HG02678 (cell line): Measurements from ENCODE around the gene CRIP2.

Experiments
- ATAC-seq: cut with Tn5 transposase; IDR thresholded peaks from one replicate; pipeline ENCODE4 v1.9.1; 2021; ENCODE audit warnings: mild to moderate bottlenecking, moderate library complexity; ENCODE audit not compliant: unreplicated experiment

Gene CRIP2

DNA sequence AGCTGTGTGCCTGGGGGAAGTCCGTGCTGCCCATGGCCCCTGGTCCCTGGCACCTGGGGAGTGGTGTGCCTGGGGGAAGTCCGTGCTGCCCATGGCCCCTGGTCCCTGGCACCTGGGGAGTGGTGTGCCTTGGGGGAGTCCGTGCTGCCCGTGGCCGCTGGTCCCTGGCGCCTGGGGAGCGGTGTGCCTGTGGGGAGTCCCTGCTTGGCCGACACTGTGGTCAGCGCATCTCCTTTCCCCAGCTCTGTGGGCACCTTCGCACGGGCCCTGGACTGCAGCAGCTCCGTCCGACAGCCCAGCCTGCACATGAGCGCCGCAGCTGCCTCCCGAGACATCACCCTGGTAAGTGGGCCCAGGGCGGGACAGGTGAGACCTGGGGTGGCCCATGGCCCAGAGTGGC lies 14.5 kb upstream of the CRIP2 start:
- no peak for ATAC-seq

DNA sequence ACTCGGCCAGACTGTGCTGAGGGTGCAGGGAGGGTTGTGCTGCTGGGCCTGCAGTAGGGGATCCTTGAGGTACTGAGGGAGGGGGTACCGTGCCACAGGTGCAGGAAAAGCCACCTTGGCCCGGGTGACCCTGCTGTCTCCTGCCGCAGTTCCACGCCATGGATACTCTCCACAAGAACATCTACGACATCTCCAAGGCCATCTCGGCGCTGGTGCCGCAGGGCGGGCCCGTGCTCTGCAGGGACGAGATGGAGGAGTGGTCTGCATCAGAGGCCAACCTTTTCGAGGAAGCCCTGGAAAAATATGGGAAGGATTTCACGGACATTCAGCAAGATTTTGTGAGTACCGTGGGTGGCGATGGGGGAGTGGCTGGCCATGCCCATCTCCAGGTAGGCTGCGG lies 14.0 kb upstream of the CRIP2 start:
- no peak for ATAC-seq

DNA sequence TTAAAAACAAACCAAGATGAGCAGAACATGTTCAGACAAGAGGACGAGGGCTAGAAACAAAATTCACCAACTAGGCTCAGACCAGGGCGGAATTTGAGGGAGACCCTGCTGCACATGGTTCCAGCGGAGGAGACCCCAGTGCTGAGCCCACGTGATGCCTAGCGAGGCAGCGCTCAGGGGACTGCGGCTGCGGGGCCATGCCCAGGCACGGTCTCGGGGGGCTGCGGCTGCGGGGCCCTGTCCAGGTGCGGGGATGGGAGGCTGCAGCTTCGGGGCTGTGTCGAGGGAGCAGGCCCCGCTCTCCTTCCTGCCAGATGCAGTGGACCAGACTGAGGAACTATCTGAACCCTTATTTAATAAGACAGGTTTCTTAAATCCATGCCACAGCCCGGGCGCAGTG lies 12.7 kb upstream of the CRIP2 start:
- no peak for ATAC-seq

DNA sequence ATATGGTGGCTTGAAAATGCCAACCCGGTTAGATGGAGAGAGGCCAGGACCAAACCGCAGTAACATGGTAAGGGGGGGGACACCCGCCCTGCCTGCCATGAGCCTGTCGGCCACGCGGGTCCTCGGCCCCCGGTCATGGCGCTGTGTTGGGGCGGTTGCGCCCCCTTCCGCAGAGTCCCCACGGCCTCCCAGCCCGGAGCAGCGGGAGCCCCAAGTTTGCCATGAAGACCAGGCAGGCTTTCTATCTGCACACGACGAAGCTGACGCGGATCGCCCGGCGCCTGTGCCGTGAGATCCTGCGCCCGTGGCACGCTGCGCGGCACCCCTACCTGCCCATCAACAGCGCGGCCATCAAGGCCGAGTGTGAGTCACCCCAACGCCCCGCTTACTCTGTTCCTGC lies 10.1 kb upstream of the CRIP2 start:
- ATAC-seq: no peak

DNA sequence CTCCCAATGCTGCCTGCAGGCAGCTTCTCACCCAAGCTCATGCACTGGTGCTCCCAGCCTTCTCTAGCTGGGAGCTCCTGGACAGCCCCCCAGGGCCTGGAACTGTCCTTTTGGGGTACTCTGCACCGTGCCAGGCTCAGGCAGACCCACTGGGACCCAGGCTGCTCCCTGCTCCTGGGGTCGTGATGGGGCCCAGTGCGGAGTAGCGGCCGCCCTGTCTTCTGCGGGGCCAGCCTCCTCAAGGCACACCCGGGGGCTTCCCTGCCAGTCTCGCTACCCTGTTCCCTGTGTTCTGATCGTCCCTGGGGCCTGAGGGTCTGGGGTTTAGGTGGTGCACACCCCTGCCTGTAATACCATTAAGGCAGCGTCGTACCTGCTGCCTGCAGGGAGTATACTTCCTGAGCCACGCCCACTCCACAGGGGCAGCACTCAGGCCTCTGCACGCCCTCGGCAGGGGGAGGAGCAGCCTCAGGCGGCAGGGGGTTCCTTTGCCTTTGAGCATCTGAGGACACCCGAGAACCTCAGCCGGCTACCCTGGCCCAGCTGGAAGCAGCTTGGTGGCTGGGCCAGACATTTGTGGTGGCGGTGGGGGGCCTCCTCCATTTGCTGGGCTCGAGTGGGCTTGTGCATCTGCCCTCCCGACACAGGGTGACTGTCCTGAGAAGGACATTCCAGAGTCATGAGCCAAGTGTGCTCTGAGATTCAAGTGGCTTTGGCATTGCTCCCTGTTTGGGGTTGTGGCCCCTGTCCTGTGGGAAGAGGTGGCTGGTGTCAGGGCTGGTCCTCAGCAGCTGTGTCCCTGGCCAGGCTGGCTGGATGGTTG lies 9.2 kb upstream of the CRIP2 start:
- ATAC-seq: no peak

DNA sequence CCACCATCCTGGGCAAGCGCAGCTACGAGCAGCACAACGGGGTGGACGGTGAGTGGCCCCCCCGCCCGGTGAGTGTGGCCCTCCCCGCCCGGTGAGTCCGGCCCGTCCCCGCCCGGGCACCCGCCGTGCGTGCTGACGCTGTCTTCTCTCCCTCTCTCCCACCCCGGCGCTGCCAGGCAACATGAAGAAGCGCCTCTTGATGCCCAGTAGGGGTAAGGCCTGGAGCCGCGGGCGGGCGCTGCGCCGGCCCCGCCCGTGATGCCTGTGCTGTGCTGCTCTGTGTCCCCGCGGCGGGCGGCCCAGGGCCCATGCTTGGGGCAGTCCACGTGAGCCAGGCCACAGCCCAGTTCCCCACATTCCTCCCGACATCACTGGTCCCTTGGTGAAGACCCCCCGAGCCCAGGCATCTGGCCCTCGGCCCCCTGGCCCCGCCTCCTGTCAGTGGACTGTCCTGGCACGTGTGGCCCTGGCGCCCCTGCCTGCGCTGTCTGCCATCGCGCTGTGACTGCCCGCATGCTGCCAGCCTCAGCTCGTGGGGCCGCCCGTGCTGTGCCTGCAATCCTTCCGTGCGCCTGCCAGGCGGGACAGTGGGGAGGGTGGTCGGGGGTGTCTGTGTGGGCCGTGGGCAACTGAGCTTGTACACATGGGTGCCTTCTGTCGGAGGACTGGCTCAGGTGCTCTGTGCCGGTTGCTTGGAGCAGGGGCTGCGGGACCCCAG lies 7.9 kb upstream of the CRIP2 start:
- ATAC-seq: no peak

DNA sequence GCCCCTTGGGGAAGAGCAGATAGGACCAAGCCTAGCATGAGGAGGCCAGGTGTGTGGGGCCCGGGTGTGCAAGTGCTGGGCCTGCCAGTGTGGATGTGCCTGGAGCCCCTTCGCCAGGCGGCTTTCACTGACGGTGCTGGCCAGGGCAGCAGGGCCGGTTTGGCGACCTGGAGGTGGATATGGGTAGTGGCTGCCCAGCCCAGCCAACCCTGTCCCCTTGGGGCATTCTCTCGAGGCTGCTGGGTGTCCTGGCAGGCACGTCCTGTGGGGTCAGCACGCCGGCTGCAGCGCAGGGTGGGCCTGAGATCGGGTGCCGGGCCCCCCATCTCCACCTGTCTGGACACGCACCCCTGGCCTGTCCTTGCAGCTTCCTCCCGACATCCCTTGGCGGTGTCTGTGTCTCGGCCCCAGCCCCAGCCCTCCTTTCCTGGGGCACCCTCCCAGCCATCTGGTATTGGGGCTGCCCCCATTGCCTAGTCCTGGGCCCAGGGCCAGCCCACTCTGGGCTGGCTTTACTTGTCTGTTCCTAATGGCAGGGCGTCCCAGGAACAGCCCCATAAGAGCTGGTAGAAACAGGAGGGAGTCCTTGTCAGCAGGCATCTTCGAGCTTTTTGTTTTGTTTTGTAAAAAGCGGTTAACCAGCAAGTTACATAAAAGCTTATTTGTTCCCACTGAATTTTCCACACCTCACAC lies 7.2 kb upstream of the CRIP2 start:
- ATAC-seq: no peak

DNA sequence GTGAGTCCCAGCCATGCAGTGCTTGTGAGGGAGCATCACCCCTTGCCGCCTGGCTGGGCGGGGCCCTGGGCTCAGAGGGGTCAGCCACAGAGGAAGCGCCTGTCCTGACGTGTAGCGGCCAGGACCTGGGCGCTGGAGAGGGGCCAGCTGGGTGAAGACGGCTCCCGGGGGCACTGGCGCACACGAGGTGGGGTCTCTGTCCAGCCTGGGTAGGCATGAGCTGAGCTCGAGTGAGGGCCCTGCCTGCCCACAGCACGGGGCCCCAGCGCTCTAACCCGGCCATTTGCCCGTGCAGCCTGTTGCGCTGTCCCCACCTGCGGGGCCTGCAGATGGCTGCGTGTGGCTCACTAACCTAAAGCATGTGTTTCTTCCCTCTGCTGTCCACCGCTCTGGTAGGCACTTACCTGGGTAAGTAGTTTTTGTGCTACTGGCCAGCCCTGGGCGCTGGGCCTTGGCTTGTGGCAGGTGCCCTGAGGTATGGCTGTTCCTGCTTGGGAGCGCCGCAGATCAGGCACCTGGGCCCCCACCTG lies 6.6 kb upstream of the CRIP2 start:
- ATAC-seq: no peak

DNA sequence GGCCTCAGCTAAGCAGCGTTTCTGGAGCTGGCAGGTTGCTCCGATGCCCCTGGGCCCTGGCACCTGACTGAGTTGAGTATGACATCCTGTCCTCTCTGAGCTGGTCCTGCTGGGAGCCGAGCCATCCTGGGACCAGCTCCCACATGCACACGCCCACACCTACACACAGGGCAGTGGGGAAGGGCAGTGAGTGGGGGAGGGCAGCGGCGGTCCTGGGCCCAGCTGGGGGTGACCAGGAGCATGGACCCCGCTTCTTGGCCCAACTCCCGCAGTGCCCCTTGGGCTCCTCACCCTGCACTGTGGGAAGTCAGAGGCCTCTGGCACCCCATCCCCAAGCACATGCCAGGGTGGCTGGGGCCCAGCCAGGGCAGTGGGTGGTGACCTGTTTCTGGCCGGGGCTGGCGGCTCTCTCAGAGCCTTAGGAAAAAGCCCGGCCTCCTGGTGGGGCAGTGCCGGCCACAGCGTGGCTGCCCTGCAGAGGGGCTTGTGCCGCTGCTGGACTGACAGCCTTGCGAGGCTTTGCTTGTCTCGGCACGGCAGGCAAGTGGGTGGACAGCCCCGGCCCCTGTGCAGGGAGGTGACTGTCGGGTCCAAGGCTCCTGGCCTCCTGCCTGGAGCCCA lies 5.9 kb upstream of the CRIP2 start:
- no peak for ATAC-seq

DNA sequence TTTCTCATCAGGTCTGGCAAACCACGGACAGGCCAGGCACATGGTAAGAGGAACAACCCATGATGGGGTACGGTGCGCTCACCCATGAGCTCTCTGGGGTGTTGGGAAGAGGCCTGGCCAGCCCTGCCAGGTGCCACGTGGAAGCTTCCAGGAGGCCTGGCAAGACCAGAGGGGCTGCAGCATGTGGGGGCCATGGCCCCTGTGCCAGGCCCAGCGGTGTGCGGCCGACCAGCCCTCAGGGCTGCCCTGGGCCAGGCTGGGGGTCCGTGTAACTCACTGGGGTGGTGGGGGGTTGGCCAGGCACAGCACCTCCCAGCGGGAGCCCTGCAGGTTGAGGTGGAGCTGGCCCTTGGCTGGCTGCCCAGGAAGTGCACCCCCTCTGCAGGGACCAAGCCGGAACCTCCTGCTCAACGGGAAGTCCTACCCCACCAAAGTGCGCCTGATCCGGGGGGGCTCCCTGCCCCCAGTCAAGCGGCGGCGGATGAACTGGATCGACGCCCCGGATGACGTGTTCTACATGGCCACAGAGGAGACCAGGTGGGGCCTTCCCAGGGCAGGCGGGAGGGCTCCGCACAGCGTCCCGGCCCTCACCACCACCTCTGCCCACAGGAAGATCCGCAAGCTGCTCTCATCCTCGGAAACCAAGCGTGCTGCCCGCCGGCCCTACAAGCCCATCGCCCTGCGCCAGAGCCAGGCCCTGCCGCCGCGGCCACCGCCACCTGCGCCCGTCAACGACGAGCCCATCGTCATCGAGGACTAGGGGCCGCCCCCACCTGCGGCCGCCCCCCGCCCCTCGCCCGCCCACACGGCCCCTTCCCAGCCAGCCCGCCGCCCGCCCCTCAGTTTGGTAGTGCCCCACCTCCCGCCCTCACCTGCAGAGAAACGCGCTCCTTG lies 4.9 kb upstream of the CRIP2 start:
- no peak for ATAC-seq

DNA sequence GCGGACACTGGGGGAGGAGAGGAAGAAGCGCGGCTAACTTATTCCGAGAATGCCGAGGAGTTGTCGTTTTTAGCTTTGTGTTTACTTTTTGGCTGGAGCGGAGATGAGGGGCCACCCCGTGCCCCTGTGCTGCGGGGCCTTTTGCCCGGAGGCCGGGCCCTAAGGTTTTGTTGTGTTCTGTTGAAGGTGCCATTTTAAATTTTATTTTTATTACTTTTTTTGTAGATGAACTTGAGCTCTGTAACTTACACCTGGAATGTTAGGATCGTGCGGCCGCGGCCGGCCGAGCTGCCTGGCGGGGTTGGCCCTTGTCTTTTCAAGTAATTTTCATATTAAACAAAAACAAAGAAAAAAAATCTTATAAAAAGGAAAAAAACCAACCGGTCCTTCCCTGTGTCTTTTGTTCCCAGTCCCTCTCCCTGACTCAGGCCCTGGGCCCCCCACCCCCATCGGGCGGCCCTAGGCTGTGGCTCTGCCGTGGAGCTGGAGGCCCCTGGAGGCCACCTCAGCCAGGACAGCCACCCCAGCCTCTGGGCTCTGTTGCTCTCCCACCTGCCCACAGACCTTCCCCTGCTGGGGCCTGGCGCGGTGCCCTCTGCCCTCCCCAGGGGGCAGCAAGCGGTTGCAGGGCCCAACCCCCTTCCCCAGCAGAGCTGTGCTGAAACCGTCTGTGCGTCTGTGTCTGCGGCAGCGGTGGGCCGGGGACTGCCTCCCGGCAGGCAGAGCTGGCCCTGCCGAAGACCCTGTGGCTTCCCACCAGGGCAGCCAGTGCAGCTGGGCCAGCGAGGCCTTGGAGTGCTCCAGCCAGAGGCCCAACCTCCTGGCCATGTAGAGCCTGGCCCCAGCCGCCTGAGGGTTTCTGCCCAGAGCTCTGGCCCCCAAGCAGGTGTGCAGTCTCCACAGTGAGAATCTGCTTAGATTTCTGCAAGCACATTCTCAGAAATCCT lies 4.0 kb upstream of the CRIP2 start:
- ATAC-seq: no peak

DNA sequence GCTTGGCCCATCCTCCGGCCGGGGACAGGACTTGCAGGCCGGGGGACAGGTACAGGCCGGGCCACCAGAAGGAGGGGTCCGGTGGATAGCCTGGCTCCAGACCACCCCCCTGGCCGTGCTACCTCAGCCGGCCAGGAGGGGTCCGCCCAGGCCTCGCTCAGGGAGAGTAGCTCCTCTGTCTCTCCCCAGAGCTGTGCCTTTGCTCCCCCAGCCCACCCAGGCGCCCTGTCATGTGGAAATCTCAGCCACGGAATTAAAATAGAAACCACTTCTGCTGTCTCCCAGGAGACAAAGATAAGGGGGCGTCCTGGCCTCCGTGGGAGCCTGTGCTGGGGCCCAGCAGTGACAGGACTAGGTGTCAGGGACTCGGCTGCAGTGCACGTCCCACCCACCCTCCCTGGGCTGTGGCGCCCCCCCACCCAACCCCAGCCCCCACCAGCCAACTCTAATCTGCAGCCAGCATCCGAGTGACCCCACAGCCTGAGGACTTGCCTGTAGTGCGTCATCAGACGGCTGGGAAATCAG lies 3.3 kb upstream of the CRIP2 start:
- ATAC-seq: no peak

DNA sequence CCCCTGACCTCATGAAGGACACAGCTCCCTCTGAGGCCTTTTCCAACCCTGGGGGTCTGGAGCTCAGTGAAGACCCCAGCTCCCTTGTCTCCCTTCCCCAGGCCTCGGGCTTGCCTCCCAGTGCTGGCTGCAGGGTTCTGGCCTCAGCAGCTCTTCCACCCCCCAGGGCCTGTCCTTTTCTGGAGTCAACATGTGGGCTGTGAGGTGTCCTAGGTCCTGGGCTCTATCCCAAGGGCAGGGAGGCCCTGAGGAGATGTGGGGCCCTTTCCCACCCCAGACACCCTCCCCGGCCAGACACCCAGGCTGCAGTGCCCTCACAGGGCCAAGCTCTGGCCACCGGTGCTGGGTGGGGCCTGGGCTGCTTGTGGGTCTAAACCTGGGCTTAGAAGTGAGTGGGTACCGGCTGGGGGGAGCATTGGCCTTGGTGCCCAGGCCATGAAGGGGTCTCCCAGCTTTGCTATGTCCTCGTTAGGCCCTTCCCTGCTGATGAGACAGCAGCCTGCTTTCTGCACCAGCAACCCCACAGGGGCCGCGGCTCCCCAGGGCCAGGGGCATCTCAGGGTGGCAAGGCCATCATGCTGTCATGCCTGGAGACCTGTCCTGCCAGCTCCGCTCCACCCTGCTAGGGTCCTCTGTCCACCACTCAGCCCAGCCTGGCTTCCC lies 2.7 kb upstream of the CRIP2 start:
- no peak for ATAC-seq

DNA sequence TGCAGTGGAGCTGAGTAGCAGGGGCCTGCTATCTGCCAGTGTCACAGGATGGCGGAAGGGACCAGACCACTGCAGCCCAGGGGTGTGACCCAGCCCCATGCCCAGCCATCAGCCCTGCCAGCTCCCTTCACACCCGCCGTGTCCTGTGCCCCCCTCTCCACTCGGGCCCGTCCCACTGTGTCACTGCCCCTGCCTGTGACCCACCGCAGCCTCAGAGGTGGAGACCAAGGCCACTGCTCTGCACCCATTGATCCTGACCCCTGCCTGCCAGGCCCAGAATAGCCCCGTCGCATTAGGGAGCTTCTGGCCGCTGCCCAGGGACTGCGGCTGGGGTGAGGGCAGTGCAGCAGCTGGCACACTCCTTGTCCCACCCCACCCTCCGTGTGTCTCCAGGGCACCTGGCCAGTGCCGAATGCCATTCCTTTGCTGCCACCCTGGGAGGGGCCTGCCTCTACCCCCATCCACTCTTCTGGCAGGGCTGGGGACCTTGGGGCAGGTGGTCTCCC lies 2.1 kb upstream of the CRIP2 start:
- ATAC-seq: no peak

DNA sequence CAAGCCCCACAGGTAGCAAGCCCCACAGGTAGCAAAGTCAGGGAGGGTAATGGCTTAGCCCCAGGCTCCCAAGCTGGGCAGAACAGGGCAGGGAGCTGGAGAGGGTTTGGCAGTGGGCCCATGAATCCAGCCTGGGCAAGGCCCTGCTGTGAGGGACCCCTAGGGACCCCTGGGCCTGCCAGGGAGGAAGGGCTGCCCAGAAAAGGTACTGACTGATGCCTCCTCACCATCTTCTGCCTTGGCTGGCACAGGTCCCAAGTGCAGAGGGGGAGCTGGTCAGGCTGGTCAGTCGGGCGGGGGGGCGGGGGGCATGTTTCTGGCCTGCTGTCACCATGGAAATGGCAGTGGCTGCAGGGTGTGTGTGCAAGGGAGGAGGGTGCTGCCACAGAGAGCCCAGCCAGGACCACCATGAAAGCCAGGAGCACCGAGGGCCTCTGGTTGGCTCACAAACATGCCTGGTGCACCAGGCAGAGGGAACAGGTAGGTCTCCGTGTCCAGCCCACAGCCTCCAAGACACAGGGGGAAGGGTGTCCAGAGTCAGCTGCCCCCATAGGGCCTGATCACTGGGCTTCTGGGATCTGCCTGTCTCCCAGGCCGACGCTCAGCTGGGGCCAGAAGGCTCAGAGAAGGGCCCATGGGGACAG lies 1.5 kb upstream of the CRIP2 start:
- ATAC-seq: no peak

DNA sequence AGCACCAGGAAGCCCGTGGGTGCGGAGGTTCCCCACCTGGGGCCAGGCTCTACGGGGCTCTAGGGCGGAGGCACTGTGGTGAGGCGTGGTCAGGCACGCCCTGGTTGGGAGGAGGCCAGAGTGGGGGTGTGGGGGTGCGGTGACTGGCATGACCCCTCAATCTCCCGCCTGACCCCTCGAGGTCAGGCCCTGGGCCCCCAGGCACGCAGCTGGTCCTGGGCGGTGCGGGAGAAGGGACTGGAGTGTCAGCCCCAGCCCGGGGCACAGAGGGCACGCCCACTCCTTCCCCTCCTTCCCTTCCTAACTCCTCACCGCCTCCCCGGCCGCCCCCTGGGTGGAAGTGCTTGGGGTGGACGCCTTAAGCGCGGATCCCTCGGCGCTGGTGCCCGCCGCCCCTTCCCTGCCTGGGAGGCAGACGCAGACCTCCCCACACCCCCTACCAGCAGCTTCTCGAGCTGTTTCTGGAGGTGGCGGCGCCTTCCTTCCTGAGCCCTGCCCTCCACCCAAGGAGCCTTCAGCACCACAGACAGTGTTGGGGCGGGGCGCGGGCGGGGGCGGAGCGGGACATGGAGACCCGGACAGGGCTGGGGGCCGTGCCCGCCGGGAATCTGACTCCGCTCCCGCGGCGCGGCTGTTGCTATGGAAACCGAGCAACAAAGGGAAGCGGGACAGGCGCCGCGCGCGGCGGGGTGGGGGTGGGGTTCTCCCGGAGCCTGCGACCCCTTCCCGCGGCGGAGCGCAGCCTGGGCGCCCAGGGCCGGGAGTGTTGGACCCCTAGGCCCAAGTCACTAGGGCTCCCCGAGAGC lies 741 bp upstream of the CRIP2 start:
- no peak for ATAC-seq
